Subcutaneous abdominal adipose tissue (tissue), 5 donors: Measurements from ENCODE around the gene CELSR1.

Experiments used
- H3K27ac ChIP-seq: one replicate; pipeline ENCODE4 v1.7.0; 2013; ENCODE audit warnings: low read depth, mild to moderate bottlenecking, inconsistent platforms, low read length, moderate library complexity
- H3K27me3 ChIP-seq, 5 donors: one replicate each; pipeline ENCODE4 v1.7.0; 2013; ENCODE audit warnings: low read length in 5 of 5, inconsistent platforms in 1 of 5; ENCODE audit not compliant: control insufficient read depth in 5 of 5, insufficient read depth in 4 of 5
- H3K36me3 ChIP-seq, 5 donors: one replicate each; pipeline ENCODE4 v1.7.0; 2013; ENCODE audit warnings: low read length in 5 of 5; ENCODE audit not compliant: control insufficient read depth in 5 of 5, insufficient read depth in 5 of 5
- H3K4me1 ChIP-seq, 5 donors: one replicate each; pipeline ENCODE4 v1.7.0; 2013; ENCODE audit warnings: low read length in 5 of 5, mild to moderate bottlenecking in 3 of 5, moderate library complexity in 1 of 5; ENCODE audit not compliant: control insufficient read depth in 5 of 5, insufficient read depth in 5 of 5
- H3K4me3 ChIP-seq, 5 donors: one replicate each; pipeline ENCODE4 v1.7.0; 2013; ENCODE audit warnings: low read length in 5 of 5, low read depth in 1 of 5
- H3K9ac ChIP-seq, 5 donors: one replicate each; pipeline ENCODE4 v1.7.0; 2013; ENCODE audit warnings: low read length in 5 of 5, mild to moderate bottlenecking in 4 of 5, moderate library complexity in 3 of 5
- H3K9me3 ChIP-seq, 5 donors: one replicate each; pipeline ENCODE4 v1.7.0; 2013; ENCODE audit warnings: low read length in 5 of 5; ENCODE audit not compliant: control insufficient read depth in 5 of 5
- donor health status: healthy.
- donor health status: healthy.
- donor health status: healthy.
- donor health status: healthy.
- donor health status: healthy.

The CELSR1 gene

GRCh38 chr22:46462726-46463371 is 74.6 kb downstream of the CELSR1 start:
- Histone ChIP-seq H3K9me3 (no peaks in the 10 kb centered on the region), H3K4me1 (no peaks in the 10 kb centered on the region), H3K36me3 (no peaks in the 10 kb centered on the region), H3K27me3 (peaks cover 10 to 43% (median 16%) of the 10 kb centered on the region in 5 donors), H3K27ac (no peak overlapping the region), H3K4me3 (no peak overlapping the region), H3K9ac (no peak overlapping the region)

- H3K36me3 ChIP-seq: no peaks in the 10 kb centered on the region
- H3K4me3 ChIP-seq: no peak overlapping the region
- H3K4me1 ChIP-seq: no peaks in the 10 kb centered on the region
- no peak overlapping the region for H3K27ac ChIP-seq
- no peak overlapping the region for H3K9ac ChIP-seq
- H3K9me3 ChIP-seq: no peaks in the 10 kb centered on the region
- peaks cover 10 to 44% (median 22%) of the 10 kb centered on the region in 5 donors for H3K27me3 ChIP-seq
Measured at GRCh38 chr22:46461566-46462180, 75.7 kb downstream of the CELSR1 start.

DNA sequence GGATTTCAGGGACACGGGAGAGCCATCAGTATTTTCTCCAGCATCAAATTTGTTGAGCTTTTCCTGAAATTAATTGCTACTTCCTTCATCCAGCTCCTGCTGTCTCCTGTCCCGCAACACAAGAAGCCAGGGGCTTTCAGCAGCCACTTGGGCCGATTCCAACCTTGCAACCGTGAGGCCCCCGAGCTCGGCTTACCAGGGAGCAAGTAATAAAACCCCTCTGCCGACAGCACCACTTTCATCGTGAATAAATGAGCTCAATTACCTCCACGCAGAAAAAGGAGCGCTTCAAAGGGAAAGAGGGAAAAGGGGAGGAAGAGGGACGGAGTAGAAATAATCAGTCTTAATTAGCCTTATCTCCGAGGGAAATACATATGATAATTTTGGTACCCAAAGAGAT is 76.6 kb downstream of the CELSR1 start:
- Histone ChIP-seq H3K9me3 (no peaks in the 10 kb centered on the region), H3K27ac (no peak overlapping the region), H3K36me3 (no peaks in the 10 kb centered on the region), H3K9ac (no peak overlapping the region), H3K4me1 (no peaks in the 10 kb centered on the region), H3K4me3 (no peak overlapping the region), H3K27me3 (peaks cover 10 to 39% (median 19%) of the 10 kb centered on the region in 5 donors)

GRCh38 chr22:46459347-46460065 is 77.9 kb downstream of the CELSR1 start:
- Histone ChIP-seq H3K9ac (no peak overlapping the region), H3K27me3 (peaks cover 5 to 29% (median 19%) of the 10 kb centered on the region in 5 donors)

DNA sequence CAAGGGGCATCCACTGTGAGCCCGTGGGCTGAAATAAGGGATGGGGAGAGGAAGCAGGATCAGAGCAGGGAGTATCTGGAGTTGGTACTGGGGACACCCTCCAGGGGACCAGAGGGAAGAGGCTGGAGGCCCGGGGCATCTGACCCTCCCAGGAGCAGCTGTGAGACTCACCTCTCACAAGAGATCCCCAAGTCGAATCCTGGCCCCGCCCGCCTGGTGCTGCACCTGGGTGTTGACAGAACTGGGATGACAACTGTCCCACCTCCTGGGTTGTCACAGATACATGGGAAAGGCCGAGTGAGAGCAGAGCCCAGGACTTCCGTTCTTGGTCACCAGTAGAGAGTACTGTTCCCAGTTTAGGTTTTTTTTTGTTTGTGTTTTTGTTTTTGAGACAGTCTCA is 78.9 kb downstream of the CELSR1 start:
- Histone ChIP-seq H3K9ac (no peak overlapping the region), H3K4me3 (no peak overlapping the region), H3K27ac (no peak overlapping the region), H3K4me1 (no peaks in the 10 kb centered on the region), H3K36me3 (no peaks in the 10 kb centered on the region), H3K9me3 (no peaks in the 10 kb centered on the region), H3K27me3 (peaks cover 5 to 30% (median 24%) of the 10 kb centered on the region in 5 donors)

More at GRCh38 chr22:46459347-46460065, 77.9 kb downstream of the CELSR1 start:
- H3K27ac ChIP-seq: no peak overlapping the region
- no peaks in the 10 kb centered on the region for H3K36me3 ChIP-seq
- no peaks in the 10 kb centered on the region for H3K9me3 ChIP-seq
- no peak overlapping the region for H3K4me3 ChIP-seq
- no peaks in the 10 kb centered on the region for H3K4me1 ChIP-seq

DNA sequence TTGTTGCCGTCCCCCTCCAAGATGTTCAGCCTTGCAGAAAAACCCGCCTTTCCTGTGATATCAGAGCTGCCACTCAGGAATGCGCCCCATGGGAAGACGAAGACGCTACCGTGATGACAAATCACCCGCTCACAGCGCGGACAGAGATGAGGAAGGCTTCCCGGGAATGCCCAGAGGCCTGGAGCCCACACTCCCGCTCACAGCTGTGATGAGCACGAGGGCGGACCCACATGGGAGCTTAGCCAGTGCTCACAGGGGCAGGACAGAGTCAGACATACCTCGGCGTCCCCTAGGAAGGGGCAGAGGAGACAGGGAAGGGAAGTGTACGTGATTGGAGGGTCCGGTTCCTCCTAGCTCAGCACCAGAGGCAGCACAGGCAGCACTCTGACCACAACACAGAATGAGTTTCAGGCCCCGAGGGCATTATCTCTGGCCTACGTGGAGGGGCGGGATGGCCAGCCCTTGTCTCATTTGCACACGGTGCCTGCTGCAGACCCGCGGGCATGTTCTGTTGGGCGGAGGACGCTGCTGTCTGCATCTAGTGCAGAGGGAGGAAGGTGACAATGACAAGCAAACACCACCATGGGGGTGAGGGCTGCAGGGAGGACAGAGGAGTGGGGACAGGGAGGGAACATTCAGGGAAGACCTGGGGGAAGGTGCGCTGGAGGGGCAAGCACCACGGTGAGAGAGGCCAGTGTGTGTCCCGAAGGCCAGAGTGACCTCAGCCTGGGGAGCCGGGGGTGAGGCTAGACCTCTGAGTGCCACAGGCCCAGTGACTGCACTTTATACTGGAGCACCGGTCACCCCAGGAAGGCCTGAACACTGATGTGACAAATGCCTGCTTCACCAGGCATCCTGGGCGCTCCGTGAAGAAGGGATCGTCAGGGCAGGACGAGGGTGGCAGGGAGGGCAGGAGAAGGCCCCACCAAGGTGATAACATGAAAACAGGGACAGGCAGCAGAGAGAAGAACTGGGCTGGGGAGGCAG is 79.6 kb downstream of the CELSR1 start:
- Histone ChIP-seq H3K27ac (no peak overlapping the region), H3K4me1 (no peaks in the 10 kb centered on the region), H3K27me3 (peaks cover 5 to 37% (median 27%) of the 10 kb centered on the region in 5 donors), H3K36me3 (no peaks in the 10 kb centered on the region), H3K4me3 (no peak overlapping the region), H3K9me3 (no peaks in the 10 kb centered on the region), H3K9ac (no peak overlapping the region)

DNA sequence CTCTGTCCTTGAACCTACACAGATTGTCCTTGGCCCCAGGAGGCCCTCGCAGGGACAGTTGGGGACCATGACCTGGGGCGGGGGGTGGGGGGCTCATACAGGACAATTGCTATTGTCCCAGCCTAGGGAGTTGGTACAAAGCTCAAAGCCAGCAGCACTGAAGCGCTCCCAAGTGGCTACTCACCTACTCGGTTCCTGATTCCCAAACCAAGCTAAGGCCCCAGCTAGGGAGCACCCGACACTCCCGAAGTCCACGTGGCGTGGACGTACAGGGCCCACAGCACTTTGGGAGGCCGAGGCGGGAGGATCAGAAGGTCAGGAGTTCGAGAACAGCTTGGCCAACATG is 80.6 kb downstream of the CELSR1 start:
- Histone ChIP-seq H3K27ac (no peak overlapping the region), H3K36me3 (no peaks in the 10 kb centered on the region), H3K9me3 (no peaks in the 10 kb centered on the region), H3K9ac (no peak overlapping the region), H3K4me3 (no peak overlapping the region), H3K4me1 (no peaks in the 10 kb centered on the region), H3K27me3 (peaks cover 5 to 39% (median 32%) of the 10 kb centered on the region in 5 donors)

- Histone ChIP-seq H3K9ac (no peak overlapping the region), H3K4me1 (no peaks in the 10 kb centered on the region), H3K36me3 (no peaks in the 10 kb centered on the region), H3K9me3 (no peaks in the 10 kb centered on the region), H3K4me3 (no peak overlapping the region), H3K27ac (no peak overlapping the region), H3K27me3 (peaks cover 3 to 46% (median 29%) of the 10 kb centered on the region in 5 donors)
Measured at GRCh38 chr22:46455446-46455845, 82.0 kb downstream of the CELSR1 start.

- Histone ChIP-seq H3K27ac (no peak overlapping the region), H3K27me3 (peaks cover 0 to 47% (median 30%) of the 10 kb centered on the region in 5 donors), H3K9me3 (no peaks in the 10 kb centered on the region), H3K4me1 (no peaks in the 10 kb centered on the region), H3K9ac (no peak overlapping the region), H3K36me3 (no peaks in the 10 kb centered on the region), H3K4me3 (no peak overlapping the region)
Measured at GRCh38 chr22:46454504-46455269, 82.7 kb downstream of the CELSR1 start.
